ENCODE results near the gene CAMK1G. TPM values are rescaled to one million over a fixed set of nuclear protein-coding genes. Genes with fewer than 3 reads are reported as not detected.

Gene CAMK1G
- total RNA-seq, 1 experiment from 2014 or later, result 21.2 TPM

DNA sequence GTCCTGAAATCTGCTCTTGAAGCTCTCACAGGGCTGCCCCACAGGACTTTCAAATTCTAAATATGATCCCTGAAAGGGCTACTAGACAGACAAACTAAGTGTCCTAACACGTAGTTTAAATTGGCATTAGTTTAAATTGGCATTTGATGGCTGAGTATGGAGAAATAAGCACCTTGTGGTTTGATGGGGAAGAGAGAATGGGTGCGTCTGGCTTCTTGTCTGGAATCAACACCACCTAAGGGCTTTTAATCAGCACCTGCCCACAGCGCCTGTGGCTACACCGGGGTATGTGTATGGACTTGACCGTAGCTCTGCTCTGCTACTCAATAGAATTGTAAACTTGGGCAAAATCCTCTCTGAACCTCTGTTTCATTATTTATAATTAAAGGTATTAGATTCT lies 74.4 kb downstream of the CAMK1G start:
- Histone ChIP-seq H3K27ac (ENCODE audit: low read depth, low read length, poor library complexity, severe bottlenecking) (no peak overlapping the region), H3K36me3 (ENCODE audit: insufficient read depth, low read length, poor library complexity, severe bottlenecking) (no peaks in the 10 kb centered on the region), H3K27me3 (replicated peaks; ENCODE audit: insufficient read depth, low read depth, low read length, poor library complexity) (no peaks in the 10 kb centered on the region), H3K4me1 (ENCODE audit: insufficient read depth, low read length, poor library complexity, severe bottlenecking) (peaks cover 48% of the 10 kb centered on the region), H3K4me3 (ENCODE audit: low read depth, low read length, poor library complexity, severe bottlenecking) (no peak overlapping the region), H3K9me3 (ENCODE audit: low read depth, low read length, poor library complexity, severe bottlenecking) (no peaks in the 10 kb centered on the region)
- ChIA-PET CTCF (no interaction called here), POLR2A (ENCODE audit: low non-redundant PET) (no interaction called here)
- no peak for DNase-seq (ENCODE audit: low spot score)
- no TSS peak for BruUV-seq (replicated peaks)
- intact Hi-C loops (cut with micrococcal nuclease; ENCODE audit: unreplicated experiment), result no loop called here
- TF ChIP-seq EZH2 (IDR thresholded peaks at IDR 0.05; ENCODE audit: borderline replicate concordance, low read depth, low read length, poor library complexity, severe bottlenecking), result no peak
- no peak for TF ChIP-seq CTCF (conservative IDR thresholded peaks at IDR 0.05; ENCODE audit: low read depth, low read length)

- no peak overlapping the region for H3K4me3 ChIP-seq (ENCODE audit: low read depth, low read length, poor library complexity, severe bottlenecking)
- H3K4me1 ChIP-seq (ENCODE audit: insufficient read depth, low read length, poor library complexity, severe bottlenecking), result peaks cover 39% of the 10 kb centered on the region
- peak; percentile 89 for DNase-seq (ENCODE audit: low spot score)
- intact Hi-C loops (cut with micrococcal nuclease; ENCODE audit: unreplicated experiment), result no loop called here
- no TSS peak for BruUV-seq (replicated peaks)
- peak overlapping the region; percentile 78 for H3K27ac ChIP-seq (ENCODE audit: low read depth, low read length, poor library complexity, severe bottlenecking)
- CTCF ChIA-PET, result no interaction called here
- H3K27me3 ChIP-seq (replicated peaks; ENCODE audit: insufficient read depth, low read depth, low read length, poor library complexity), result no peaks in the 10 kb centered on the region
- H3K36me3 ChIP-seq (ENCODE audit: insufficient read depth, low read length, poor library complexity, severe bottlenecking), result no peaks in the 10 kb centered on the region
- H3K9me3 ChIP-seq (ENCODE audit: low read depth, low read length, poor library complexity, severe bottlenecking), result no peaks in the 10 kb centered on the region
- POLR2A ChIA-PET (ENCODE audit: low non-redundant PET), result no interaction called here
- no peak for TF ChIP-seq EZH2 (IDR thresholded peaks at IDR 0.05; ENCODE audit: borderline replicate concordance, low read depth, low read length, poor library complexity, severe bottlenecking)
- no peak for TF ChIP-seq CTCF (conservative IDR thresholded peaks at IDR 0.05; ENCODE audit: low read depth, low read length)
These were observed 76.4 kb downstream of the CAMK1G start for GRCh38 chr1:209659909-209660308.

GRCh38 chr1:209661071-209661470 lies 77.6 kb downstream of the CAMK1G start:
- POLR2A ChIA-PET (ENCODE audit: low non-redundant PET), result no interaction called here

More at GRCh38 chr1:209661071-209661470, 77.6 kb downstream of the CAMK1G start:
- Histone ChIP-seq H3K4me1 (ENCODE audit: insufficient read depth, low read length, poor library complexity, severe bottlenecking) (peaks cover 39% of the 10 kb centered on the region), H3K36me3 (ENCODE audit: insufficient read depth, low read length, poor library complexity, severe bottlenecking) (no peaks in the 10 kb centered on the region), H3K4me3 (ENCODE audit: low read depth, low read length, poor library complexity, severe bottlenecking) (no peak overlapping the region), H3K27me3 (replicated peaks; ENCODE audit: insufficient read depth, low read depth, low read length, poor library complexity) (no peaks in the 10 kb centered on the region), H3K9me3 (ENCODE audit: low read depth, low read length, poor library complexity, severe bottlenecking) (no peaks in the 10 kb centered on the region), H3K27ac (ENCODE audit: low read depth, low read length, poor library complexity, severe bottlenecking) (peak overlapping the region; percentile 78)
- intact Hi-C loops (cut with micrococcal nuclease; ENCODE audit: unreplicated experiment), result no loop called here
- CTCF ChIA-PET, result no interaction called here
- BruUV-seq (replicated peaks), result no TSS peak
- DNase-seq (ENCODE audit: low spot score), result peak; percentile 24
- no peak for TF ChIP-seq EZH2 (IDR thresholded peaks at IDR 0.05; ENCODE audit: borderline replicate concordance, low read depth, low read length, poor library complexity, severe bottlenecking)
- TF ChIP-seq CTCF (conservative IDR thresholded peaks at IDR 0.05; ENCODE audit: low read depth, low read length), result no peak

Measured in A673 (cell line).